SU-DHL-6 (cell line): ENCODE measurements around the gene IFITM2.

Experiments
- H2AFZ ChIP-seq: fragments of 200-600 bp; sonication (generic); 2 replicates; pipeline ENCODE4 v1.6.1; 2014; ENCODE audit warnings: low read depth, mild to moderate bottlenecking, moderate library complexity, mixed read lengths, antibody characterized with exemption, low read length; ENCODE audit not compliant: severe bottlenecking
- H3F3A ChIP-seq: fragments of 200-600 bp; shearing (Covaris generic); 2 replicates; pipeline ENCODE4 v1.6.0; 2016; ENCODE audit warnings: antibody characterized with exemption, mild to moderate bottlenecking; ENCODE audit not compliant: insufficient read depth
- H3K27ac ChIP-seq: fragments of 200-600 bp; sonication (generic); 2 replicates; pipeline ENCODE4 v1.5.1; 2016; ENCODE audit warnings: low read depth, mild to moderate bottlenecking, low read length, moderate library complexity, mixed read lengths
- H3K27me3 ChIP-seq: fragments of 200-600 bp; sonication (generic), shearing (Covaris generic); 2 replicates; pipeline ENCODE4 v1.6.0; 2014; ENCODE audit warnings: mild to moderate bottlenecking, low read length
- H3K36me3 ChIP-seq: fragments of 200-600 bp; sonication (generic); 2 replicates; pipeline ENCODE4 v1.6.1; 2014; ENCODE audit warnings: mild to moderate bottlenecking, low read length, mixed read lengths
- H3K4me2 ChIP-seq: fragments of 300-600, 200-600 bp; shearing (Covaris generic), sonication (generic); 2 replicates; pipeline ENCODE4 v1.6.0; 2014; ENCODE audit warnings: low read length, low read depth, mild to moderate bottlenecking; ENCODE audit not compliant: poor library complexity, severe bottlenecking
- H3K4me3 ChIP-seq: fragments of 200-600 bp; sonication (generic); 2 replicates; pipeline ENCODE4 v1.5.1; 2014; ENCODE audit warnings: antibody characterized with exemption, low read length, mild to moderate bottlenecking, mixed read lengths; ENCODE audit not compliant: insufficient read depth, poor library complexity, severe bottlenecking
- H3K79me2 ChIP-seq: fragments of 200-600 bp; sonication (generic); 2 replicates; pipeline ENCODE4 v1.6.1; 2014; ENCODE audit warnings: mild to moderate bottlenecking, low read length, moderate library complexity; ENCODE audit not compliant: insufficient read depth
- H3K9ac ChIP-seq: fragments of 200-600 bp; sonication (generic); 2 replicates; pipeline ENCODE4 v1.7.0; 2014; ENCODE audit warnings: mild to moderate bottlenecking, low read length
- H3K9me2 ChIP-seq: fragments of 200-600 bp; sonication (generic); replicated peaks from 2 replicates; pipeline ENCODE4 v1.6.1; 2014; ENCODE audit warnings: low read length; ENCODE audit not compliant: insufficient read depth
- H3K9me3 ChIP-seq: fragments of 200-600 bp; sonication (generic); 2 replicates; pipeline ENCODE4 v1.6.1; 2014; ENCODE audit warnings: low read length, mixed read lengths; ENCODE audit not compliant: insufficient read depth
- H4K20me1 ChIP-seq: fragments of 200-600 bp; sonication (generic); 2 replicates; pipeline ENCODE4 v1.6.1; 2014; ENCODE audit warnings: low read depth, mild to moderate bottlenecking, antibody characterized with exemption, low read length, moderate library complexity, mixed read lengths
- EZH2phosphoT487 ChIP-seq: fragments of 200-600 bp; sonication (generic), shearing (Covaris generic); conservative IDR thresholded peaks from 2 replicates; pipeline ENCODE4 v1.6.1; 2018; ENCODE audit warnings: mild to moderate bottlenecking, antibody characterized with exemption, low read length, moderate library complexity, mixed read lengths
- TF ChIP-seq, protein P1 (sequence below): fragments of 200-600 bp; sonication (generic); IDR thresholded peaks from one replicate; pipeline ENCODE4 v1.5.1; 2017; ENCODE audit warnings: antibody characterized with exemption, mild to moderate bottlenecking, low read length, moderate library complexity; ENCODE audit not compliant: insufficient read depth, poor library complexity, severe bottlenecking

The IFITM2 gene

DNA sequence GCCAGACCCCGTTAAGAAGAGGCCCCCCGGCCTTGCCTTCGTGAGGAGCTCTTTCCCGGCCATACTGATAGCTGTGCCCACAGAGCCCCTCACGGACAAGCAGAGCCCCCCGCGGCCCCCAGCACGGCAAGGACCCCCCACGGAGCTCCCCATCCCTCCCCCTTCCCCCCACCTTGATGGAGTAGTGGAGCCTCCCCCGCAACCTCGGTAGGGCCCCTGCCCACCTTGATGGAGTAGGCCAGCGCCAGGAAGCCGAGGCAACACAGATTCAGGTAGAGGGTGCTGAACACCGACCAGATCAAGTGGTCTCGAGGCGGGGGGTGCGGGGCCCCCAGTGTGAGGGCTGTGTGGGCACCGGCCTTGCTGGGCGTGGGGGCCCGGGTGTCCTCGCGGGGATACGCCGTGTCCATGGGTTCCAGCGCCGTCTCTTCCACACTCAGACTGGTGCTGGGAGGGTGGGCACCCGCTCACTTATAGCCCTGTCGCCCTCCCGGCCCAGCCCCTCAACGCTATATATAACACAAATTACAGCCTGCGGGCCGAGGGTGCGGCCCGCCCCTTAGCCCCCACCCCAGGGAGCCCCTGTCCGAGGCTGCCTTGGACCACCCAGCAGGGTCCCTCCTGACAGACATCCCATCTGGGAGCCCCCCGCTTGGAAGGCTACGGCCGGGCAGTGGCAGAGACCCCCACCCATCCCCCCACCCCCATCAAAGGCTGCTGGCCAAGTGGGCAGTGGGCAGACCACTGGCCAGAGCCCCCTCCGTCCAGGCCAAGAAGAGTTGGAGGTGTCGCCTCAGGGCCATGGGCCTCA, 8.3 kb upstream of the IFITM2 start, which contains the start of gene IFITM5:
IFITM5 (minus strand) TSS at position 446 of the 811 bp plus-strand sequence; CDS start at position 410, 36 bp downstream.
- Histone ChIP-seq H3K27ac (no peak within 1 kb of the TSS), H2AFZ (no peak within 1 kb of the TSS), H3K4me3 (no peak within 1 kb of the TSS), H3K9me3 (no peaks in the 10 kb centered on the region), H3K4me2 (no peak within 1 kb of the TSS), H3F3A (no peaks in the 10 kb centered on the region; the same call in 1 of the 2 replicates), H4K20me1 (no peaks in the 10 kb centered on the region), H3K36me3 (no peaks in the 10 kb centered on the region), H3K9me2 (no peaks in the 10 kb centered on the region), H3K27me3 (no peaks in the 10 kb centered on the region), H3K79me2 (no peaks in the 10 kb centered on the region), H3K9ac (no peak within 1 kb of the TSS)
- TF ChIP-seq, protein P1, sequence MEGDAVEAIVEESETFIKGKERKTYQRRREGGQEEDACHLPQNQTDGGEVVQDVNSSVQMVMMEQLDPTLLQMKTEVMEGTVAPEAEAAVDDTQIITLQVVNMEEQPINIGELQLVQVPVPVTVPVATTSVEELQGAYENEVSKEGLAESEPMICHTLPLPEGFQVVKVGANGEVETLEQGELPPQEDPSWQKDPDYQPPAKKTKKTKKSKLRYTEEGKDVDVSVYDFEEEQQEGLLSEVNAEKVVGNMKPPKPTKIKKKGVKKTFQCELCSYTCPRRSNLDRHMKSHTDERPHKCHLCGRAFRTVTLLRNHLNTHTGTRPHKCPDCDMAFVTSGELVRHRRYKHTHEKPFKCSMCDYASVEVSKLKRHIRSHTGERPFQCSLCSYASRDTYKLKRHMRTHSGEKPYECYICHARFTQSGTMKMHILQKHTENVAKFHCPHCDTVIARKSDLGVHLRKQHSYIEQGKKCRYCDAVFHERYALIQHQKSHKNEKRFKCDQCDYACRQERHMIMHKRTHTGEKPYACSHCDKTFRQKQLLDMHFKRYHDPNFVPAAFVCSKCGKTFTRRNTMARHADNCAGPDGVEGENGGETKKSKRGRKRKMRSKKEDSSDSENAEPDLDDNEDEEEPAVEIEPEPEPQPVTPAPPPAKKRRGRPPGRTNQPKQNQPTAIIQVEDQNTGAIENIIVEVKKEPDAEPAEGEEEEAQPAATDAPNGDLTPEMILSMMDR, result no peak
- TF ChIP-seq EZH2phosphoT487, result no peak

DNA sequence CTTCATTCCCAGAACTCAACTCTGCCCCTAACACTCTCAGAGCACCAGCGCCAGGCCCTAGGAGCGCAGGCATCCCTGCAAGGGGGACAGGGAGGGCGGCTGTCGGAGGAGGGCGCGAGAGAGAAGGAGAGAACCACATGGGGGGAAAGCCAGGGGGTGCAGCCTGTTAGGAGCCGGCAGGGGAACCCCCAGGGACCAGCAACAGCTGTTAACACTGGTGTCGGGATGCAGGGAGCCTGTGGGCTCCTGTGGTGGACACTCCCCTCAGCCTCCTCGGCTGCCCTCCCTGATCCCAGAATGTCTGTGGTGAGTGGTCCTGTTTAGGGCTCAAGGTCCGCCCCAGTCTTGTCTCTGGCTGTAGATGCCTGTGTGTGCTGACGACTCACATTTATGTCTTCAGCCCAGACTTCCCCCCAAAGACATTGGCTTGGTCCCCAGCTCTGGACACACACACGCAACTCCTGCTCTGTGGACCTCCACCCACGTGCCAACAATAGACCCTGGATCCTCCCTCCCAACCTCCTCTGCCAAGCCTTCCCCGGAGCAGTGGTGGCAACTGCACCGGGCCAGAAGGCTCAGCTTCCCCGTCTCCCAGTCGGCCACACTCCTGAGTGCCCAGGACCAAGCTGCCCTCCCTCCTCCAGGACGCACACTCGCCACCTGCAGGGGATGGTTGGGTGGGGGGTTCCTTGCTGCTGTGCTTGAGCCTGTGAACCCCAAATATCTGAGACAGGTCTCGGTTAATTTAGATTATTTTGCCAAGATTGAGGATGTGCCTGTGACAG, 7.5 kb upstream of the IFITM2 start:
- Histone ChIP-seq H3K79me2 (no peaks in the 10 kb centered on the region), H3F3A (no peaks in the 10 kb centered on the region; the same call in 1 of the 2 replicates), H3K27ac (no peak overlapping the region), H3K9me3 (no peaks in the 10 kb centered on the region), H3K4me3 (no peak overlapping the region), H2AFZ (no peak overlapping the region), H3K27me3 (no peaks in the 10 kb centered on the region), H3K4me2 (no peak overlapping the region), H3K9me2 (no peaks in the 10 kb centered on the region), H3K9ac (no peak overlapping the region), H4K20me1 (no peaks in the 10 kb centered on the region), H3K36me3 (no peaks in the 10 kb centered on the region)
- TF ChIP-seq EZH2phosphoT487, result no peak
- TF ChIP-seq, protein P1, result no peak

DNA sequence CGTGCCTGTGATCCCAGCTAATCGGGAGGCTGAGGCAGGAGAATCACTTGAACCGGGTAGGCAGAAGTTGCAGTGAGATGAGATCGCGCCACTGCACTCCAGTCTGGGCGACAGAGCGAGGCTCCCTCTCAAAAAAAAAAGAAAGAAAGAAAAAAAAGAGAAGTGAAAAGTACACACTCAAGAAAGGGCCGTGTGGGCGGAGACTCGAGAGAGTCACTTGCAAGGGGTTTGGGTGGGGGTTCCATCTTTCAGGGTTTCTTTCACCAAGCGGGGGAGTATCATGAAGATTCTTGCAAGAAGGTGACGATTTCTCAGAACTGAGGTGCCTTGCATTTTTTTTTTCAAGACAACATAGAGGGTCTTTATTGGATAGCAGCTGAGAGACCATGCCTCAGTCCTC, 4.3 kb upstream of the IFITM2 start:
- Histone ChIP-seq H3K9me2 (no peaks in the 10 kb centered on the region), H4K20me1 (no peaks in the 10 kb centered on the region), H3K4me3 (no peak overlapping the region), H3K27ac (no peak overlapping the region), H3F3A (no peaks in the 10 kb centered on the region; the same call in 1 of the 2 replicates), H2AFZ (no peak overlapping the region), H3K9ac (no peak overlapping the region), H3K36me3 (no peaks in the 10 kb centered on the region), H3K27me3 (no peaks in the 10 kb centered on the region), H3K4me2 (no peak overlapping the region), H3K9me3 (no peaks in the 10 kb centered on the region), H3K79me2 (no peaks in the 10 kb centered on the region)
- TF ChIP-seq, protein P1, result no peak
- no peak for TF ChIP-seq EZH2phosphoT487
